Measurements from ENCODE around the gene PTPRD. TPM values are rescaled to one million over a fixed set of nuclear protein-coding genes. Genes with fewer than 3 reads are reported as not detected.

Gene PTPRD
- total RNA-seq, 2 donors from 2014 or later: 97.4 to 101 TPM

DNA sequence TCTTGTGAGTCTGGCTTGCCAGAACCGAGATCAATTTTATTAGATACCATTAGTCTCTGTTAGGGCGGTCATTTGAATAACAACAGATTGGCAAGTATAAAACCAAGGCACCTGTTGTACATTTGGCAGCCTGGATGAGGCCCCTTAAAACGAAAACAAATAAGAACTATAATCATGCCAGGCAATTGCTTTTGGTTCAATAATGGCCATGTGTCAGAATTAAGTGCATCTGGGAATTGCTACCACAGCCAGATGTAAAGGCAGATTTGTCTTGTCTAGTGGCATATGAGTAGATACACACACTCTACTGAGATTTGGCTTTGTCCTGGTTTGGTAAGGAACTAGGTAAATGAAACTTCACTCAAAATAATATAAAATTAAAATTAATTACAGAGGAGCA, 1767.0 kb downstream of the PTPRD start:
- peaks cover 2% of the 10 kb centered on the region for H3K4me1 Mint-ChIP-seq
- H3K4me3 Mint-ChIP-seq: no peak overlapping the region
- Histone ChIP-seq H3K36me3 (ENCODE audit: control insufficient read depth, insufficient read depth, low read length) (no peaks in the 10 kb centered on the region), H3K4me1 (ENCODE audit: control insufficient read depth, insufficient read depth, low read length) (no peaks in the 10 kb centered on the region), H3K4me3 (ENCODE audit: low read length) (no peak overlapping the region), H3K9me3 (ENCODE audit: control insufficient read depth, low read length) (no peaks in the 10 kb centered on the region), H3K9ac (ENCODE audit: extremely low read depth, low read length, poor library complexity, severe bottlenecking) (no peak overlapping the region), H3K27ac (ENCODE audit: low read depth, low read length) (no peak overlapping the region), H3K27me3 (ENCODE audit: control insufficient read depth, insufficient read depth, low read length, poor library complexity, severe bottlenecking) (no peaks in the 10 kb centered on the region)
- 94 to 100% methylated on average over 2 to 3 of the region's 3 CpGs for WGBS, 2 experiments (ENCODE audit: insufficient coverage in 1 of 2, insufficient read length in 1 of 2)
- DNase-seq: no peak
- H3K27me3 Mint-ChIP-seq (ENCODE audit: insufficient read depth): no peaks in the 10 kb centered on the region
- TF ChIP-seq, protein P1, sequence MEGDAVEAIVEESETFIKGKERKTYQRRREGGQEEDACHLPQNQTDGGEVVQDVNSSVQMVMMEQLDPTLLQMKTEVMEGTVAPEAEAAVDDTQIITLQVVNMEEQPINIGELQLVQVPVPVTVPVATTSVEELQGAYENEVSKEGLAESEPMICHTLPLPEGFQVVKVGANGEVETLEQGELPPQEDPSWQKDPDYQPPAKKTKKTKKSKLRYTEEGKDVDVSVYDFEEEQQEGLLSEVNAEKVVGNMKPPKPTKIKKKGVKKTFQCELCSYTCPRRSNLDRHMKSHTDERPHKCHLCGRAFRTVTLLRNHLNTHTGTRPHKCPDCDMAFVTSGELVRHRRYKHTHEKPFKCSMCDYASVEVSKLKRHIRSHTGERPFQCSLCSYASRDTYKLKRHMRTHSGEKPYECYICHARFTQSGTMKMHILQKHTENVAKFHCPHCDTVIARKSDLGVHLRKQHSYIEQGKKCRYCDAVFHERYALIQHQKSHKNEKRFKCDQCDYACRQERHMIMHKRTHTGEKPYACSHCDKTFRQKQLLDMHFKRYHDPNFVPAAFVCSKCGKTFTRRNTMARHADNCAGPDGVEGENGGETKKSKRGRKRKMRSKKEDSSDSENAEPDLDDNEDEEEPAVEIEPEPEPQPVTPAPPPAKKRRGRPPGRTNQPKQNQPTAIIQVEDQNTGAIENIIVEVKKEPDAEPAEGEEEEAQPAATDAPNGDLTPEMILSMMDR (conservative IDR thresholded peaks at IDR 0.05): no peak
- no peak overlapping the region for H3K27ac Mint-ChIP-seq
- H3K9me3 Mint-ChIP-seq: no peaks in the 10 kb centered on the region
- H3K36me3 Mint-ChIP-seq (ENCODE audit: low read depth): peaks cover 5% of the 10 kb centered on the region

DNA sequence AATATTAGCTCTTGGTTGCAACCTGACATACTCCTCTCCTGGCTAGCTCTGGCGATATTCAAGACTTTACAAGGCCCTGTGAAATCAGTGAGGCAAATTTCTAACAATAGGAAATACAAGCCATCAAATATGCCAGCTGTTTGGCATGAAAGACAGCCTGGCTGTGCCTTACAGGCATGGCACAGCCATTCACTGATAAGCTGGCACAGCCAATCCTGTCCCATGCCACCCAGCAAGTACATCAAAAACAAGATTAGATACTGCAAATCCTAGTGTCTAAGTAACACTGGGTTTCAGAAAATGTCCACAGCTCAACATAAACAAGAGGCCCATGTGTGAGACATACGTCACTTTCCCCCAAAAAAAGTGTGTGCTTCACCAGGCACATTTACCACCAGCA, 1767.4 kb downstream of the PTPRD start:
- TF ChIP-seq, protein P1 (conservative IDR thresholded peaks at IDR 0.05): no peak
- peaks cover 2% of the 10 kb centered on the region for H3K4me1 Mint-ChIP-seq
- no peak overlapping the region for H3K27ac ChIP-seq (ENCODE audit: low read depth, low read length)

GRCh38 chr9:8844549-8844948, 1768.3 kb downstream of the PTPRD start:
- Histone ChIP-seq H3K4me1 (ENCODE audit: control insufficient read depth, insufficient read depth, low read length) (no peaks in the 10 kb centered on the region), H3K27ac (ENCODE audit: low read depth, low read length) (no peak overlapping the region), H3K36me3 (ENCODE audit: control insufficient read depth, insufficient read depth, low read length) (no peaks in the 10 kb centered on the region), H3K4me3 (ENCODE audit: low read length) (no peak overlapping the region), H3K9ac (ENCODE audit: extremely low read depth, low read length, poor library complexity, severe bottlenecking) (no peak overlapping the region), H3K27me3 (ENCODE audit: control insufficient read depth, insufficient read depth, low read length, poor library complexity, severe bottlenecking) (no peaks in the 10 kb centered on the region), H3K9me3 (ENCODE audit: control insufficient read depth, low read length) (no peaks in the 10 kb centered on the region)
- Mint-ChIP-seq H3K9me3 (no peaks in the 10 kb centered on the region), H3K27ac (no peak overlapping the region), H3K27me3 (ENCODE audit: insufficient read depth) (no peaks in the 10 kb centered on the region), H3K4me3 (no peak overlapping the region), H3K4me1 (peaks cover 2% of the 10 kb centered on the region), H3K36me3 (ENCODE audit: low read depth) (peaks cover 5% of the 10 kb centered on the region)
- TF ChIP-seq, protein P1 (conservative IDR thresholded peaks at IDR 0.05): no peak
- no peak for DNase-seq

More for the DNA sequence above, 1767.4 kb downstream of the PTPRD start:
- H3K9me3 ChIP-seq (ENCODE audit: control insufficient read depth, low read length): no peaks in the 10 kb centered on the region
- 70 to 100% methylated on average over 1 to 2 of the region's 2 CpGs for WGBS, 2 experiments (ENCODE audit: insufficient coverage in 1 of 2, insufficient read length in 1 of 2)
- Mint-ChIP-seq H3K36me3 (ENCODE audit: low read depth) (peaks cover 5% of the 10 kb centered on the region), H3K4me3 (no peak overlapping the region), H3K27me3 (ENCODE audit: insufficient read depth) (no peaks in the 10 kb centered on the region), H3K27ac (no peak overlapping the region), H3K9me3 (no peaks in the 10 kb centered on the region)
- H3K36me3 ChIP-seq (ENCODE audit: control insufficient read depth, insufficient read depth, low read length): no peaks in the 10 kb centered on the region
- no peak overlapping the region for H3K9ac ChIP-seq (ENCODE audit: extremely low read depth, low read length, poor library complexity, severe bottlenecking)
- no peaks in the 10 kb centered on the region for H3K27me3 ChIP-seq (ENCODE audit: control insufficient read depth, insufficient read depth, low read length, poor library complexity, severe bottlenecking)
- DNase-seq: no peak
- H3K4me1 ChIP-seq (ENCODE audit: control insufficient read depth, insufficient read depth, low read length): no peaks in the 10 kb centered on the region
- no peak overlapping the region for H3K4me3 ChIP-seq (ENCODE audit: low read length)

All from endodermal cell (in vitro differentiated cells).